A673 (cell line): Measurements from ENCODE around the gene NAALADL2. TPM values are rescaled to one million over a fixed set of nuclear protein-coding genes. Genes with fewer than 3 reads are reported as not detected.

Source experiments
- BruUV-seq: library from RNA; stranded (reverse); fragments of 400-500 nt; replicated peaks from 2 replicates; lab custom pipeline; 2021; lab: Mats Ljungman, UMichigan
- CTCF ChIA-PET: fragments of 300-600 bp; sonication (Branson Sonifier 250); formaldehyde crosslinking; loops from one replicate; lab custom pipeline; 2022; ENCODE audit warnings: antibody characterized with exemption; lab: Charles Lee
- POLR2A ChIA-PET: fragments of 300-600 bp; sonication (Branson Sonifier 250); formaldehyde crosslinking; loops from one replicate; lab custom pipeline; 2022; ENCODE audit warnings: antibody characterized with exemption; ENCODE audit not compliant: low non-redundant PET; lab: Charles Lee
- DNase-seq: peaks from one replicate; pipeline ENCODE4 v3.0.0-alpha.2; 2015; ENCODE audit warnings: low spot score
- H3K27ac ChIP-seq: fragments of 200-600 bp; sonication (generic); 2 replicates; pipeline ENCODE4 v1.5.1; 2016; ENCODE audit warnings: mixed run types, low read depth, mild to moderate bottlenecking, mixed read lengths, antibody characterized with exemption, low read length; ENCODE audit not compliant: poor library complexity, severe bottlenecking
- H3K27me3 ChIP-seq: fragments of 200-600 bp; sonication (generic); replicated peaks from 2 replicates; pipeline ENCODE4 v1.6.1; 2017; ENCODE audit warnings: mixed run types, low read depth, mild to moderate bottlenecking, mixed read lengths, antibody characterized with exemption, low read length; ENCODE audit not compliant: insufficient read depth, poor library complexity
- H3K36me3 ChIP-seq: fragments of 200-600 bp; sonication (generic); 2 replicates; pipeline ENCODE4 v1.6.1; 2016; ENCODE audit warnings: mixed run types, mild to moderate bottlenecking, mixed read lengths, antibody characterized with exemption, low read length; ENCODE audit not compliant: insufficient read depth, poor library complexity, severe bottlenecking
- H3K4me1 ChIP-seq: fragments of 200-600 bp; sonication (generic); 2 replicates; pipeline ENCODE4 v1.6.1; 2017; ENCODE audit warnings: mixed run types, mild to moderate bottlenecking, mixed read lengths, antibody characterized with exemption, low read length; ENCODE audit not compliant: insufficient read depth, poor library complexity, severe bottlenecking
- H3K4me3 ChIP-seq: fragments of 200-600 bp; sonication (generic); 2 replicates; pipeline ENCODE4 v1.5.1; 2016; ENCODE audit warnings: low read depth, mixed run types, mild to moderate bottlenecking, mixed read lengths, low read length; ENCODE audit not compliant: poor library complexity, severe bottlenecking
- H3K9me3 ChIP-seq: fragments of 200-600 bp; sonication (generic); 2 replicates; pipeline ENCODE4 v1.6.1; 2016; ENCODE audit warnings: mixed run types, low read depth, mild to moderate bottlenecking, mixed read lengths, antibody characterized with exemption, low read length; ENCODE audit not compliant: poor library complexity, severe bottlenecking
- EZH2 ChIP-seq: fragments of 200-600 bp; sonication (generic); IDR thresholded peaks from 2 replicates; pipeline ENCODE4 v1.6.1; 2017; ENCODE audit warnings: borderline replicate concordance, low read depth, mild to moderate bottlenecking, mixed read lengths, antibody characterized with exemption, low read length; ENCODE audit not compliant: poor library complexity, severe bottlenecking
- intact Hi-C: fragments of 100-400 bp; cut with micrococcal nuclease; formaldehyde crosslinking; loops from one replicate; pipeline ENCODE4 v1.10.0; 2022; ENCODE audit not compliant: unreplicated experiment
- total RNA-seq: library from RNA; stranded (reverse); gene quantifications from 2 replicates; pipeline ENCODE4 v1.2.3, GENCODE V29; 2021
- TF ChIP-seq, protein P1 (sequence below): fragments of 300-800, 200-600 bp; sonication (generic); conservative IDR thresholded peaks from 2 replicates; pipeline ENCODE4 v1.5.1; 2017; ENCODE audit warnings: low read depth, mild to moderate bottlenecking, antibody characterized with exemption, low read length, moderate library complexity, mixed read lengths

Gene NAALADL2
- total RNA-seq, 1 experiment from 2014 or later: 0.64 TPM

DNA sequence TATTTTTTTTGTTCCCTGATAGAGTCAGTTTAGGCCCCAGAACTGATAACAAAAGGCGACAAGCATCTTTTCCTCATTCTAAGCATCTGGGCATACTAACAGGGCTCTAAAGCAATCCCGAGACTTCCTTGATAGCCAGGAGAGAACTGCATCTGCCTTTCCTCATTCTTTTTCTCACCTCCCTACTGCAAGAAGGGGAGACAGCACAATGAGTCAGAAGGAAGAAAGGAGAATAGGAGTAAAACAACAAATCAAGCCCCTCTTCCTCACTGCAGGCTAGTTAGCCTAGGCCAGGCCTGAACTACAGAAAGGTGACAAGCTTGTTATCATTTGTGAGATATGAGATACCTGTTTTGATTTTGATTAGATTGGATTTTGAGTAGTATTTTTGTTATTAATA, 97.9 kb downstream of the NAALADL2 start:
- no peak for DNase-seq
- ChIA-PET CTCF (no interaction called here), POLR2A (no interaction called here)
- Histone ChIP-seq H3K27me3 (no peaks in the 10 kb centered on the region), H3K4me3 (no peak overlapping the region), H3K4me1 (no peaks in the 10 kb centered on the region), H3K36me3 (no peaks in the 10 kb centered on the region), H3K27ac (no peak overlapping the region), H3K9me3 (no peaks in the 10 kb centered on the region)
- intact Hi-C loops: no loop called here
- TF ChIP-seq, protein P1, sequence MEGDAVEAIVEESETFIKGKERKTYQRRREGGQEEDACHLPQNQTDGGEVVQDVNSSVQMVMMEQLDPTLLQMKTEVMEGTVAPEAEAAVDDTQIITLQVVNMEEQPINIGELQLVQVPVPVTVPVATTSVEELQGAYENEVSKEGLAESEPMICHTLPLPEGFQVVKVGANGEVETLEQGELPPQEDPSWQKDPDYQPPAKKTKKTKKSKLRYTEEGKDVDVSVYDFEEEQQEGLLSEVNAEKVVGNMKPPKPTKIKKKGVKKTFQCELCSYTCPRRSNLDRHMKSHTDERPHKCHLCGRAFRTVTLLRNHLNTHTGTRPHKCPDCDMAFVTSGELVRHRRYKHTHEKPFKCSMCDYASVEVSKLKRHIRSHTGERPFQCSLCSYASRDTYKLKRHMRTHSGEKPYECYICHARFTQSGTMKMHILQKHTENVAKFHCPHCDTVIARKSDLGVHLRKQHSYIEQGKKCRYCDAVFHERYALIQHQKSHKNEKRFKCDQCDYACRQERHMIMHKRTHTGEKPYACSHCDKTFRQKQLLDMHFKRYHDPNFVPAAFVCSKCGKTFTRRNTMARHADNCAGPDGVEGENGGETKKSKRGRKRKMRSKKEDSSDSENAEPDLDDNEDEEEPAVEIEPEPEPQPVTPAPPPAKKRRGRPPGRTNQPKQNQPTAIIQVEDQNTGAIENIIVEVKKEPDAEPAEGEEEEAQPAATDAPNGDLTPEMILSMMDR: no peak
- no peak for TF ChIP-seq EZH2
- no TSS peak for BruUV-seq

DNA sequence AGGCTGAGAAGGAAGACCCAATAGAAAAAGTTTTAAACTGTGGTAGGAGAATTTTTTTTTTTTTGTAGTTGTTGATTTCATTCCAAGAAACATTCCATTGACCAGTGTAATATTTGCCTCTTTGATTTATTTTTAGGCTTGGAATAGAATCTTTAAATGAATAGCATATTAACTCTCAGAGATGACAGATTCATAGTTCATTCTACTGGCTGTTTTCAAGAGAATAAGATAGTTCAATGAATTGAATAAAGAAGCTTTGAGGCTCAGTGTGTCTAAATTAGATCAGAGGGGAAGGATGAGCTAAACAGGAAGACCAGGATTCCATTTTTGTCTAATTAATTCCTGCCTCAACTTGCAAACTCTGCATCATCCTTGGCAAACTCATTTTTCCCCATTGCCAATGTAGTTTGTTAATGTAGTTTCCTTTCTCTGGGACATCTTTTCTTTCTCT, 98.4 kb downstream of the NAALADL2 start:
- H3K4me1 ChIP-seq: no peaks in the 10 kb centered on the region
- H3K36me3 ChIP-seq: no peaks in the 10 kb centered on the region
- no peak overlapping the region for H3K4me3 ChIP-seq
- TF ChIP-seq EZH2: no peak
- TF ChIP-seq, protein P1: no peak
- H3K9me3 ChIP-seq: no peaks in the 10 kb centered on the region
- intact Hi-C loops: no loop called here
- CTCF ChIA-PET: no interaction called here
- POLR2A ChIA-PET: no interaction called here
- no peak overlapping the region for H3K27ac ChIP-seq
- BruUV-seq: no TSS peak
- no peak for DNase-seq
- no peaks in the 10 kb centered on the region for H3K27me3 ChIP-seq

DNA sequence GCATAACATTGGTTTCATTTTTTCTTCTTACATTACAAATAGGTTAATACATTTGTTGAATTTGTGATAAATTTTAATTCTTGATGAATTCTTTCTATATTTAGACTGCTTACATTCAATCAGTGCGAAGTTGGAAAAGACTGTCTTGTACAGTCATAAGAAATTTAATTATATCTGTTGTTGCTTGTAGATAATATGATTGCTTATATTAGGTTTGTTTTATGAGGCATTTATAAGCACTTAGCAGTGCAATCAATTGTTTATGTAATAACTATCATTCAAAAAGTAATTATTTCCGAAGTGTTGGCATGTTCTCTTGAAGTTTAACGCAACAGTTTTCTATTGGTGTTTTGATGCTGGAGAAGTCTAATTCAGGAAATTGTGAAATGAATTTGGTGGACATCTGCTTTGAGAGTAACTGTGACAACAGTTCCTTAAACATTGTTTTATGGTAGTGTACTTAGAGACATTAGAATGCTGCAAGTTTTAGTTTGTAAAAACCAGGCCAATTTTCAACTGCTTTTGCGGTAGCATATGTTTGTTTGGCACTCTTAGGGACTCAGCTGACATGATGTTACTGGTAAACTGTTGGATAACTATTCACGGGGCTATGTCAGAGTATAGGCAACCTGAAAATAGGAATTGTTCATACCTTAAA, 99.7 kb downstream of the NAALADL2 start:
- TF ChIP-seq, protein P1: no peak
- no peak for TF ChIP-seq EZH2
- Histone ChIP-seq H3K36me3 (no peaks in the 10 kb centered on the region), H3K27ac (no peak overlapping the region), H3K27me3 (no peaks in the 10 kb centered on the region), H3K4me1 (no peaks in the 10 kb centered on the region), H3K9me3 (no peaks in the 10 kb centered on the region), H3K4me3 (no peak overlapping the region)
- no peak for DNase-seq
- no TSS peak for BruUV-seq
- ChIA-PET CTCF (no interaction called here), POLR2A (no interaction called here)
- intact Hi-C loops: no loop called here
